Measurements from ENCODE around the gene FBXW11.

DNA sequence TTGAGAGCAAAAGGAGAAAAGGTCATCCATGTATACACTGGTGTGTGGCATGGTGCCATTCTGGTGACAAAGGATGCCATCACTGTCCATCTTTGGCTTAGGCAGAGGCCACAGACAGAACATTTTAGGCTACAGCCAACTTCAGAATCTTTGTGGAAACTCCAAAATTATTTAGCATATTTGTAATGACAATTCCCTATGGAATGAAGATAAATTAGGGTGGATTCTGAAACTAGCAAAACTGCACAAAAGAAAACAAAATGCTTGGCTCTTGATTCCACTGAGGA, 92.5 kb downstream of the FBXW11 start:
- TF ChIP-seq, protein P1, sequence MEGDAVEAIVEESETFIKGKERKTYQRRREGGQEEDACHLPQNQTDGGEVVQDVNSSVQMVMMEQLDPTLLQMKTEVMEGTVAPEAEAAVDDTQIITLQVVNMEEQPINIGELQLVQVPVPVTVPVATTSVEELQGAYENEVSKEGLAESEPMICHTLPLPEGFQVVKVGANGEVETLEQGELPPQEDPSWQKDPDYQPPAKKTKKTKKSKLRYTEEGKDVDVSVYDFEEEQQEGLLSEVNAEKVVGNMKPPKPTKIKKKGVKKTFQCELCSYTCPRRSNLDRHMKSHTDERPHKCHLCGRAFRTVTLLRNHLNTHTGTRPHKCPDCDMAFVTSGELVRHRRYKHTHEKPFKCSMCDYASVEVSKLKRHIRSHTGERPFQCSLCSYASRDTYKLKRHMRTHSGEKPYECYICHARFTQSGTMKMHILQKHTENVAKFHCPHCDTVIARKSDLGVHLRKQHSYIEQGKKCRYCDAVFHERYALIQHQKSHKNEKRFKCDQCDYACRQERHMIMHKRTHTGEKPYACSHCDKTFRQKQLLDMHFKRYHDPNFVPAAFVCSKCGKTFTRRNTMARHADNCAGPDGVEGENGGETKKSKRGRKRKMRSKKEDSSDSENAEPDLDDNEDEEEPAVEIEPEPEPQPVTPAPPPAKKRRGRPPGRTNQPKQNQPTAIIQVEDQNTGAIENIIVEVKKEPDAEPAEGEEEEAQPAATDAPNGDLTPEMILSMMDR (IDR thresholded peaks at IDR 0.05; ENCODE audit: insufficient read depth, low read length): no peak
- TF ChIP-seq POLR2AphosphoS5 (IDR thresholded peaks at IDR 0.05; ENCODE audit: low read depth): no peak
- TF ChIP-seq, protein P2, sequence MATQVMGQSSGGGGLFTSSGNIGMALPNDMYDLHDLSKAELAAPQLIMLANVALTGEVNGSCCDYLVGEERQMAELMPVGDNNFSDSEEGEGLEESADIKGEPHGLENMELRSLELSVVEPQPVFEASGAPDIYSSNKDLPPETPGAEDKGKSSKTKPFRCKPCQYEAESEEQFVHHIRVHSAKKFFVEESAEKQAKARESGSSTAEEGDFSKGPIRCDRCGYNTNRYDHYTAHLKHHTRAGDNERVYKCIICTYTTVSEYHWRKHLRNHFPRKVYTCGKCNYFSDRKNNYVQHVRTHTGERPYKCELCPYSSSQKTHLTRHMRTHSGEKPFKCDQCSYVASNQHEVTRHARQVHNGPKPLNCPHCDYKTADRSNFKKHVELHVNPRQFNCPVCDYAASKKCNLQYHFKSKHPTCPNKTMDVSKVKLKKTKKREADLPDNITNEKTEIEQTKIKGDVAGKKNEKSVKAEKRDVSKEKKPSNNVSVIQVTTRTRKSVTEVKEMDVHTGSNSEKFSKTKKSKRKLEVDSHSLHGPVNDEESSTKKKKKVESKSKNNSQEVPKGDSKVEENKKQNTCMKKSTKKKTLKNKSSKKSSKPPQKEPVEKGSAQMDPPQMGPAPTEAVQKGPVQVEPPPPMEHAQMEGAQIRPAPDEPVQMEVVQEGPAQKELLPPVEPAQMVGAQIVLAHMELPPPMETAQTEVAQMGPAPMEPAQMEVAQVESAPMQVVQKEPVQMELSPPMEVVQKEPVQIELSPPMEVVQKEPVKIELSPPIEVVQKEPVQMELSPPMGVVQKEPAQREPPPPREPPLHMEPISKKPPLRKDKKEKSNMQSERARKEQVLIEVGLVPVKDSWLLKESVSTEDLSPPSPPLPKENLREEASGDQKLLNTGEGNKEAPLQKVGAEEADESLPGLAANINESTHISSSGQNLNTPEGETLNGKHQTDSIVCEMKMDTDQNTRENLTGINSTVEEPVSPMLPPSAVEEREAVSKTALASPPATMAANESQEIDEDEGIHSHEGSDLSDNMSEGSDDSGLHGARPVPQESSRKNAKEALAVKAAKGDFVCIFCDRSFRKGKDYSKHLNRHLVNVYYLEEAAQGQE (IDR thresholded peaks at IDR 0.05; ENCODE audit: insufficient replicate concordance, low read depth): no peak
